Measurements from ENCODE around the gene MDH1.
A peak's percentile ranks its signal among the peaks of the same experiment; 100 is the strongest.
"Not testable (repeated sequence)": the region's sequence is repeated elsewhere in the genome, so short reads cannot be mapped to it uniquely, and the experiment has no call there.

MDH1 gene

GRCh38 chr2:63587814-63588384 lies 864 bp upstream of the MDH1 start:
- DNase-seq (ENCODE audit: low read depth in 2 of 3, low spot score in 1 of 3), result peak in 1 of 3 donors; percentile 0

GRCh38 chr2:63589148-63589958 lies 590 bp downstream of the MDH1 start:
- DNase-seq (ENCODE audit: low read depth in 2 of 3, low spot score in 1 of 3), result no peak

GRCh38 chr2:63590626-63591408 lies 2.1 kb downstream of the MDH1 start:
- peak in 1 of 3 donors; percentile 2 for DNase-seq (ENCODE audit: low read depth in 2 of 3, low spot score in 1 of 3)

GRCh38 chr2:63591566-63592175 lies 2.9 kb downstream of the MDH1 start:
- no peak for DNase-seq (ENCODE audit: low read depth in 2 of 3, low spot score in 1 of 3)

GRCh38 chr2:63594660-63595059 lies 5.9 kb downstream of the MDH1 start:
- DNase-seq (ENCODE audit: low read depth in 2 of 3, low spot score in 1 of 3), result no peak

GRCh38 chr2:63596401-63596883 lies 7.7 kb downstream of the MDH1 start:
- no peak for DNase-seq (ENCODE audit: low read depth in 2 of 3, low spot score in 1 of 3)

- no peak for DNase-seq (ENCODE audit: low read depth in 2 of 3, low spot score in 1 of 3)
Measured at GRCh38 chr2:63598981-63599380, 10.2 kb downstream of the MDH1 start.

GRCh38 chr2:63600881-63601460 lies 12.2 kb downstream of the MDH1 start:
- no peak for DNase-seq (ENCODE audit: low read depth in 2 of 3, low spot score in 1 of 3)

- DNase-seq (ENCODE audit: low read depth in 2 of 3, low spot score in 1 of 3), result no peak
Measured at GRCh38 chr2:63604666-63605065, 15.9 kb downstream of the MDH1 start.

- not testable (repeated sequence) for DNase-seq (ENCODE audit: low read depth in 2 of 3, low spot score in 1 of 3)
Measured at GRCh38 chr2:63608865-63609264, 20.1 kb downstream of the MDH1 start.

GRCh38 chr2:63610525-63610924 lies 21.8 kb downstream of the MDH1 start:
- DNase-seq (ENCODE audit: low read depth in 2 of 3, low spot score in 1 of 3), result no peak

- DNase-seq (ENCODE audit: low read depth in 2 of 3, low spot score in 1 of 3), result no peak
Measured at GRCh38 chr2:63613391-63613901, 24.7 kb downstream of the MDH1 start.

- DNase-seq (ENCODE audit: low read depth in 2 of 3, low spot score in 1 of 3), result no peak
Measured at GRCh38 chr2:63614448-63614968, 25.7 kb downstream of the MDH1 start.

GRCh38 chr2:63614983-63615945 lies 26.5 kb downstream of the MDH1 start:
- DNase-seq (ENCODE audit: low read depth in 2 of 3, low spot score in 1 of 3), result no peak

- no peak for DNase-seq (ENCODE audit: low read depth in 2 of 3, low spot score in 1 of 3)
Measured at GRCh38 chr2:63617366-63617765, 28.6 kb downstream of the MDH1 start.

- DNase-seq (ENCODE audit: low read depth in 2 of 3, low spot score in 1 of 3), result no peak
Measured at GRCh38 chr2:63619328-63619727, 30.6 kb downstream of the MDH1 start.

- no peak for DNase-seq (ENCODE audit: low read depth in 2 of 3, low spot score in 1 of 3)
Measured at GRCh38 chr2:63622751-63623150, 34.0 kb downstream of the MDH1 start.

- not testable (repeated sequence) for DNase-seq (ENCODE audit: low read depth in 2 of 3, low spot score in 1 of 3)
Measured at GRCh38 chr2:63623763-63624162, 35.0 kb downstream of the MDH1 start.

- no peak for DNase-seq (ENCODE audit: low read depth in 2 of 3, low spot score in 1 of 3)
Measured at GRCh38 chr2:63627866-63628265, 39.1 kb downstream of the MDH1 start.

Measured in stimulated activated CD4-positive, alpha-beta T cell treated with anti-CD3 and anti-CD28 coated beads, Interleukin-12 subunit alpha, Interleukin-12 subunit beta, amount 100 ng/mL, for 48 hours (primary cell).